GM23338 (cell line): ENCODE results near the gene SYK.

Experiments used
- CREB1 ChIP-seq: fragments of 250-450 bp; sonication (Bioruptor Pico); IDR thresholded peaks from 2 replicates; pipeline ENCODE4 v1.5.0; 2020; ENCODE audit warnings: low read depth, mild to moderate bottlenecking, moderate library complexity
- EZH2 ChIP-seq: fragments of 200-600 bp; sonication (generic); IDR thresholded peaks from one replicate; pipeline ENCODE4 v1.8.0; 2017; ENCODE audit warnings: antibody characterized with exemption, mild to moderate bottlenecking, low read depth; ENCODE audit not compliant: unreplicated experiment
- EZH2phosphoT487 ChIP-seq: fragments of 200-600 bp; sonication (generic); IDR thresholded peaks from one replicate; pipeline ENCODE4 v1.8.1; 2018; ENCODE audit warnings: antibody characterized with exemption; ENCODE audit not compliant: unreplicated experiment
- JUNB ChIP-seq: IDR thresholded peaks from one replicate; pipeline ENCODE4 v1.6.1; 2016; ENCODE audit warnings: antibody characterized with exemption; ENCODE audit not compliant: unreplicated experiment
- NANOG ChIP-seq: IDR thresholded peaks from 2 replicates; pipeline ENCODE4 v1.6.1; 2016; ENCODE audit warnings: antibody characterized with exemption, borderline replicate concordance
- POLR2AphosphoS5 ChIP-seq: IDR thresholded peaks from 2 replicates; pipeline ENCODE4 v1.6.1; 2016; ENCODE audit warnings: antibody characterized with exemption, low read depth
- REST ChIP-seq: IDR thresholded peaks from one replicate; pipeline ENCODE4 v1.6.1; 2018; ENCODE audit warnings: antibody characterized with exemption; ENCODE audit not compliant: unreplicated experiment
- STAT1 ChIP-seq: IDR thresholded peaks from one replicate; pipeline ENCODE4 v1.6.1; 2016; ENCODE audit warnings: antibody characterized with exemption; ENCODE audit not compliant: unreplicated experiment
- ZNF114 ChIP-seq: fragments of 250-450 bp; sonication (Bioruptor Pico); IDR thresholded peaks from 2 replicates; pipeline ENCODE4 v1.5.0; 2020; ENCODE audit warnings: mild to moderate bottlenecking, moderate library complexity
- ZNF331 ChIP-seq: fragments of 250-450 bp; sonication (Bioruptor Pico); IDR thresholded peaks from 2 replicates; pipeline ENCODE4 v1.5.0; 2020; ENCODE audit warnings: low read depth, mild to moderate bottlenecking, moderate library complexity
- TF ChIP-seq, protein P1 (sequence below), 2 experiments: fragments of 200-600 bp in 1 of 2; sonication (generic) in 1 of 2; conservative IDR thresholded peaks; 2 replicates each; pipeline versions ENCODE4 v1.5.1 to v1.6.1; 2016 to 2017; ENCODE audit warnings: antibody characterized with exemption in 2 of 2, low read depth in 2 of 2, mild to moderate bottlenecking in 2 of 2, moderate library complexity in 1 of 2
- TF ChIP-seq, protein P2 (sequence below): IDR thresholded peaks from 2 replicates; pipeline ENCODE4 v1.6.1; 2016; ENCODE audit warnings: antibody characterized with exemption

DNA sequence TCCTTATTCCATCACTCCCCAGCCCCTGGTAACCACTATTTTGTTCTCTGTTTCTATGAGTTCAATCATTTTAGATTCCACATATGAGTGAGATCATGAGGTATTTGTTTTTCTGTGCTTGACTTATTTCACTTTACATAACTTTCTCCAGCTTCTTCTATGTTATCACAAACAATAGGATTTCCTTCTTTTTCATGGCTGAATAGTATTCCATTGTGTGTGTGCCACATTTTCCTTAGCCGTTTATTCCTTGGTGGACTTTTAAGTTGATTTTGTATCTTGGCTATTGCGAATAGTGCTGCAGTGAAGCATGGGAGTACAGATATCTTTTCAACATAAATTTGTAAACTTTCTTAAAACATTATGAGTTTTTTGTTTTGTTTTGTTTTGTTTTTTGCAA lies 15.1 kb downstream of the SYK start:
- TF ChIP-seq, protein P1, sequence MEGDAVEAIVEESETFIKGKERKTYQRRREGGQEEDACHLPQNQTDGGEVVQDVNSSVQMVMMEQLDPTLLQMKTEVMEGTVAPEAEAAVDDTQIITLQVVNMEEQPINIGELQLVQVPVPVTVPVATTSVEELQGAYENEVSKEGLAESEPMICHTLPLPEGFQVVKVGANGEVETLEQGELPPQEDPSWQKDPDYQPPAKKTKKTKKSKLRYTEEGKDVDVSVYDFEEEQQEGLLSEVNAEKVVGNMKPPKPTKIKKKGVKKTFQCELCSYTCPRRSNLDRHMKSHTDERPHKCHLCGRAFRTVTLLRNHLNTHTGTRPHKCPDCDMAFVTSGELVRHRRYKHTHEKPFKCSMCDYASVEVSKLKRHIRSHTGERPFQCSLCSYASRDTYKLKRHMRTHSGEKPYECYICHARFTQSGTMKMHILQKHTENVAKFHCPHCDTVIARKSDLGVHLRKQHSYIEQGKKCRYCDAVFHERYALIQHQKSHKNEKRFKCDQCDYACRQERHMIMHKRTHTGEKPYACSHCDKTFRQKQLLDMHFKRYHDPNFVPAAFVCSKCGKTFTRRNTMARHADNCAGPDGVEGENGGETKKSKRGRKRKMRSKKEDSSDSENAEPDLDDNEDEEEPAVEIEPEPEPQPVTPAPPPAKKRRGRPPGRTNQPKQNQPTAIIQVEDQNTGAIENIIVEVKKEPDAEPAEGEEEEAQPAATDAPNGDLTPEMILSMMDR (conservative IDR thresholded peaks at IDR 0.05; ENCODE audit: low read depth in 2 of 2), result no peak
- TF ChIP-seq REST, result no peak
- TF ChIP-seq EZH2, result no peak
- no peak for TF ChIP-seq EZH2phosphoT487
- no peak for TF ChIP-seq POLR2AphosphoS5
- TF ChIP-seq CREB1 (CRISPR knock-in tag), result no peak
- no peak for TF ChIP-seq NANOG
- TF ChIP-seq, protein P2, sequence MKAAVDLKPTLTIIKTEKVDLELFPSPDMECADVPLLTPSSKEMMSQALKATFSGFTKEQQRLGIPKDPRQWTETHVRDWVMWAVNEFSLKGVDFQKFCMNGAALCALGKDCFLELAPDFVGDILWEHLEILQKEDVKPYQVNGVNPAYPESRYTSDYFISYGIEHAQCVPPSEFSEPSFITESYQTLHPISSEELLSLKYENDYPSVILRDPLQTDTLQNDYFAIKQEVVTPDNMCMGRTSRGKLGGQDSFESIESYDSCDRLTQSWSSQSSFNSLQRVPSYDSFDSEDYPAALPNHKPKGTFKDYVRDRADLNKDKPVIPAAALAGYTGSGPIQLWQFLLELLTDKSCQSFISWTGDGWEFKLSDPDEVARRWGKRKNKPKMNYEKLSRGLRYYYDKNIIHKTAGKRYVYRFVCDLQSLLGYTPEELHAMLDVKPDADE, result no peak
- TF ChIP-seq JUNB, result no peak
- no peak for TF ChIP-seq ZNF114 (CRISPR knock-in tag)
- TF ChIP-seq STAT1, result no peak
- TF ChIP-seq ZNF331, result no peak
